Measurements from ENCODE around the gene TPX2. TPM values are rescaled to one million over a fixed set of nuclear protein-coding genes. Genes with fewer than 3 reads are reported as not detected.

The TPX2 gene
- total RNA-seq, 1 experiment from 2014 or later, result 248 TPM

- H3K9me3 ChIP-seq (ENCODE audit: control insufficient read depth, insufficient read depth, low read depth, low read length), result no peaks in the 10 kb centered on the region
- intact Hi-C loops (cut with micrococcal nuclease; ENCODE audit: unreplicated experiment), result loop anchor here (5.0 kb wide), 2 partner anchors 43 to 158 kb away; no protein-coding TSS in a partner anchor
- no peaks in the 10 kb centered on the region for H3K27me3 ChIP-seq (ENCODE audit: control insufficient read depth, insufficient read depth, low read length)
- in situ Hi-C loops (cut with HindIII; ENCODE audit: low pct_unique_long_range_greater_than_20kb, low sequenced_read_pairs), result no loop called here
- peaks cover 58% of the 10 kb centered on the region for H3K4me1 ChIP-seq (ENCODE audit: control insufficient read depth, insufficient read depth, low read length)
- ATAC-seq, result no peak
- peak overlapping the region; percentile 60 to 85 for H3K4me3 ChIP-seq (ENCODE audit: low read depth in 2 of 2, low read length in 2 of 2)
- ChIA-PET CTCF (interaction anchor here (0.6 to 6.6 kb wide), 4 partner anchors 8 to 86 kb away, joined by 3 to 195 read pairs (median 8); no protein-coding TSS in a partner anchor), POLR2A (interaction anchor here (0.5 to 1.1 kb wide), 7 partner anchors 29 to 207 kb away, joined by 3 to 9 read pairs (median 4); no protein-coding TSS in a partner anchor)
- peak overlapping the region; percentile 99 for H3K27ac ChIP-seq (ENCODE audit: low read length)
- no peak for DNase-seq (ENCODE audit: low read depth, low spot score)
- no TSS peak for BruUV-seq (replicated peaks)
- H3K36me3 ChIP-seq (ENCODE audit: control insufficient read depth, insufficient read depth, low read length), result peaks cover 6% of the 10 kb centered on the region
- TF ChIP-seq REST (IDR thresholded peaks at IDR 0.05; ENCODE audit: insufficient read depth in 1 of 2, low read depth in 2 of 2, low read length in 1 of 2) (no peak), POLR2AphosphoS5 (IDR thresholded peaks at IDR 0.05; ENCODE audit: low read depth, low read length) (no peak; the same call in 1 of the 2 replicates), CTCF (IDR thresholded peaks at IDR 0.05) (no peak), TCF7L2 (IDR thresholded peaks at IDR 0.05; ENCODE audit: low read depth, low read length) (no peak), SIN3A (IDR thresholded peaks at IDR 0.05; ENCODE audit: borderline replicate concordance, insufficient read depth, low read depth, low read length) (no peak)
Observed at GRCh38 chr20:31719644-31720485, 19.2 kb upstream of the TPX2 start.

GRCh38 chr20:31720486-31721407, 18.3 kb upstream of the TPX2 start:
- CTCF ChIA-PET, result interaction anchor here (0.6 to 6.6 kb wide), 4 partner anchors 9 to 1123 kb away, joined by 3 to 195 read pairs (median 9); no protein-coding TSS in a partner anchor
- no TSS peak for BruUV-seq (replicated peaks)
- peak overlapping the region; percentile 60 to 85 for H3K4me3 ChIP-seq (ENCODE audit: low read depth in 2 of 2, low read length in 2 of 2)
- peak overlapping the region; percentile 99 for H3K27ac ChIP-seq (ENCODE audit: low read length)
- ATAC-seq (no peak), DNase-seq (ENCODE audit: low read depth, low spot score) (no peak)
- intact Hi-C loops (cut with micrococcal nuclease; ENCODE audit: unreplicated experiment), result loop anchor here (5.0 kb wide), 2 partner anchors 43 to 158 kb away; no protein-coding TSS in a partner anchor
- H3K27me3 ChIP-seq (ENCODE audit: control insufficient read depth, insufficient read depth, low read length), result no peaks in the 10 kb centered on the region
- peaks cover 6% of the 10 kb centered on the region for H3K36me3 ChIP-seq (ENCODE audit: control insufficient read depth, insufficient read depth, low read length)
- no peaks in the 10 kb centered on the region for H3K9me3 ChIP-seq (ENCODE audit: control insufficient read depth, insufficient read depth, low read depth, low read length)
- peaks cover 55% of the 10 kb centered on the region for H3K4me1 ChIP-seq (ENCODE audit: control insufficient read depth, insufficient read depth, low read length)
- TF ChIP-seq SIN3A (IDR thresholded peaks at IDR 0.05; ENCODE audit: borderline replicate concordance, insufficient read depth, low read depth, low read length) (peak; percentile 4; the same call in 1 of the 2 replicates), REST (IDR thresholded peaks at IDR 0.05; ENCODE audit: insufficient read depth in 1 of 2, low read depth in 2 of 2, low read length in 1 of 2) (no peak)
- POLR2A ChIA-PET, result interaction anchor here (0.5 to 1.1 kb wide), 7 partner anchors 28 to 208 kb away, joined by 3 to 9 read pairs (median 4); no protein-coding TSS in a partner anchor
- in situ Hi-C loops (cut with HindIII; ENCODE audit: low pct_unique_long_range_greater_than_20kb, low sequenced_read_pairs), result no loop called here

Data from Panc1 (cell line).